ENCODE data around the gene LAMA5.

LAMA5 gene

DNA sequence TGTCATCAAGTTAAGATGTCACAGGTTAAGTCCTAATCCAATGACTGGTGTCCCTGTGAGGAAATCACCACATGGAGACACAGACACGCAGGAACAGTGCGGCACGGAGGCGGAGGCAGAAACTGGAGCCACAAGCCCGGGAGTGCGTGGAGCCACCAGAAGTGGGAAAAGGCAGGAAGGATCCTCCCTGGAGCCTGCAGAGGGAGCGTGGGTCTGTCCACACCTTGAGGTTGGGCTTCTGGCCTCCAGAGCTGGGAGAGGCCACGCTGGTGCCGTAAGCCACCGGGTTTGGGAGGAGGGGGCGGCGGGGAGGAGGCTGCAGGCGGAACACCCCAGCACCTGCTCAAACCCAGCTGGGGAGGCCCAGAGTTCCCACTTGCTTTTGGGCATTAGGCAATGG lies 36.2 kb upstream of the LAMA5 start:
- DNase-seq = no peak

DNA sequence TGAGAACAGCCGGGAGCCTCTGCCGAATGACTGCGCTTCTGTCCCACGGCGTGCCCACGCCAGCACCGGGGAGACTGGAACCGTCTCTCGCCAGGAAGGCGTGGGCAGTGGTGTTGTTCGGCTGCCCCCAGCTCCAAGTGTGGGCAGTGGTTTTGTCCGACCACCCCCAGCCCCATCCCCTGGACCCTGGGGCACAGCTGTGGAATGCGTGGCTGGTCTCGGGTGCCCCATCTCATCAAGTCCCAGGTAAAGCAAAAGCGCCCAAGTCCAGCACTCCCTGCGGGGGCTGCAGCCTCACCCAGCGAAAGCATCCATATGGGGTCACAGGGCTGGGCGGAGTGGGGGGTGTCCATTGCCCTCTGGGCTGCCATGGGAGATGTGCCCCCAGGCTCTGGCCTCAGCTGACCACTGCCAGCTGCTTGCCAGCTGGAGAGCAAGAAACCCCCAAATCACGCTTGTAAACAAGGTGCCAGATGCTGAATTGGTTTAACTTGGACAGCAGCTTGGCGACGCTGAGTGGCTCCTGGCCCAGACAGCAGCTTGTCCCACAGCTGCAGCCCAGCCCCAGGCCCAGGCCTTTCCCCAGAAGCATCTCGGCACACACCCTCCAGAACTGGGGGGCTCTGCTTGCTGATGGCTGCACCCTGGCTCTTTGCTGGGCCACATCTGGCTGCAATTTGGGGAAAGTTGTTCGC lies 35.5 kb upstream of the LAMA5 start:
- no peak for DNase-seq

- DNase-seq = peak; percentile 18
These were observed 34.2 kb upstream of the LAMA5 start for GRCh38 chr20:62401331-62401779.

GRCh38 chr20:62400541-62400940 lies 33.4 kb upstream of the LAMA5 start:
- DNase-seq = no peak

DNA sequence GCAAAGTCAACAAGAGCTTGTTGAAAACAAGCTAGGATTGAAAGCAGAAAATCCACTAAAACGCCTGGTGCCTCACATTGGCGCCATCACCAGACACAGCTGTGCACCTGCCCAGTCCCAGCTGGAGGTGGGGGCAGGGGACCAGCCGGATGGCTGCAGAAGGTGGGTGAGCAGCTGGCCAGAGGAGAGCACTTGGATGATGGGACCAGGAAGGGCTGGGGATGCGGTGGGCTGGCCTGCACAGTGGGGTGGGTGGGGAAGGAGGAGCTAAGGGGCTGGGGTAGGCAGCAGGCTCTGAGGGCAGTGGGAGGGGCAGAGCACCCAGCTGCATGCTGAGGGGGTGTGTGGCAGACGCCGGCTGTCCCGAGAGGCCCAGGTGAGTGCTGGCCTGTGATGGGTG lies 32.9 kb upstream of the LAMA5 start:
- no peak for DNase-seq

DNA sequence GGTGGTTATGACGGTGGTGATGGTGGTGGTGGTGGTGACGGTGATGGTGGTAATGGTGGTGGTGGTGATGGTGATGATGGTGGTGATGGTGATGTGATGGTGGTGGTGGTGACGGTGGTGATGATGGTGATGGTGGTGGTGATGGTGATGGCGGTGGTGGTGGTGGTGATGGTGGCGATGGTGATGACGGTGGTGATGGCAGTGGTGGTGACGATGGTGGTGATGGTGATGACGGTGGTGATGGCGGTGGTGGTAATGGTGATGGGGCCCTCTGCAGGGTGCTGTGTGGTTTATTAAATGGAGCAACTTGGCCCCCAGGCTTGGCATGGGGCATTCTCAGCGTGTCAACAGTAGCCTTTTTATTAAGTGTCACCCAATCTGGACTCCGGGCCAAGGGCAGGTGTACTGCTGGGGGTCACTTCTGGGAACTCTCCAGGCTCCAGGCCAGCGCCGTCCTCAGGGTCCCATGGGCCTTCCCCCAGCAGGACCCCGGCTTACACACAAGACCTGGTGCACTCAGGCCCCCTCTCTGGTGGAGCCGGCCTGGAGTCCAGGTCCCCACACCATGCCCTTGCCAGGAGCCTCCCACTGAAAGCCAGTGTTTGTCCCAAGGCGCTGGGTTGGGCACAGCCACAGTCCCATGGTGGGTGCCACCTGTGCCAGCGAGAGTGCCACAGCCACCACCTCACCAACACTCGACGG lies 31.2 kb upstream of the LAMA5 start:
- no peak for DNase-seq

DNA sequence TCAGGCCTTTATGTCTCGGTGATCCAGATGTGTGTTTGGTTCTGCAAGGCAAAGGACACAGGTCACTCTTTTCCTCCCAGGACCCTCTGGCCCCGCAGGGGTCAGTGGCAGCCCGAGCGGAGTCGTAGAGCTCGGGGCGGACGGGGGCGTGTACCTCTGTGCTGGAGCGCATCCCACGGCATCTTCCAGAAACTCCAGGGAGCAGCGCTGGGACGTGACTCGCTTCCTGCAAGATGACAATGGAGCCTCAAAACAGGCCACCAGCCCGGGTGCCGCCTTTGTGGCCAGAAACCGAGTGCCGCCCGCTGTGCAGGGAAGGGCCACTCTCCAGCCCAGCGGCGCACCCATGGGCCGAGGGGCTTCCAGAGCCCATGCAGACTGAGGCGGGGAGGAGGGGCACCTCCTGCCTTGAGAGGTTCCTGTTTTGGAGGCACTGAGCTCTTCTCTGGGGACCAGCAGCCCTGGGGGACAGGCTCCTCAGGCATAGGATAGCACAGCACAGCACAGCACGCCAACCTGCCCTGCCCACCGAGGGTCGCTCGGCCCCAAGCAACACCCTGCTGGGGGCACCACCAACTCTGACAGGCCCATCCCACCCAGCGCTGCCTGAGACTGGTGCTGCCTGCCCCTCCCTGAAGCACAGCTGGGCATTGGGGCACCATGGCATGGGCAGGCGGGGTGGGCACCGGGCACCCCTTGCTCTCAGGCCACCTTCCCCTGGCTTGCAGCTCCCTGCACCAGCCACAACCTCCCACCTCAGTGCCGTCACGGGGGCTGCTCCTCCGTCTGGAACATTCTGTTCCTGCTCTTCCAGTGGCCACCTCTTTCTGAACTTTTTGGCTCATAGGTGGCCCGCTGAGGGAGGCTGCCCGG lies 29.5 kb upstream of the LAMA5 start:
- DNase-seq = no peak

GRCh38 chr20:62395311-62396242 lies 28.5 kb upstream of the LAMA5 start:
- DNase-seq = no peak

GRCh38 chr20:62394248-62395245 lies 27.4 kb upstream of the LAMA5 start:
- no peak for DNase-seq

DNA sequence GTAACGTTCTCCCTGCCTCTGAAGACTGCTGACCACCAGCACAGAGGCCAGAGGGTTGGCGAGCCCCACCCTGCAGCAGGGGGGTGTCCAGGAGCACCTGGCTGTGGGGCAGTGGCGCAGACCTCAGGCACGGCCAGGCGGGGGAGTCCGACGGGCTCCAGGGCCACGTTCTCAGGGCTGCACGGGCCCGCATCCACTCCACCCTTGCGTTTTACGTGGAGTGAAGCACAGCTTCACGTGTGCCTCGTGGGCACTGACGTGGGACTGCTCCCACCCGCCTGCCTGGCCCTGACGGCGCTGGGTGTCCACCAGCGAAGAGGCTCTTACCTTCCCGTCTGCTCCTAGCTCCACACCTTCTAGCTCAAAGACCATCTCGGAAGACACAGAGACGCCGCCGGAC lies 26.7 kb upstream of the LAMA5 start:
- no peak for DNase-seq

GRCh38 chr20:62393335-62393665 lies 26.2 kb upstream of the LAMA5 start:
- DNase-seq = no peak

GRCh38 chr20:62392621-62393334 lies 25.7 kb upstream of the LAMA5 start:
- no peak for DNase-seq

GRCh38 chr20:62392077-62392418 lies 24.9 kb upstream of the LAMA5 start:
- no peak for DNase-seq

- DNase-seq = no peak
These were observed 24.3 kb upstream of the LAMA5 start for GRCh38 chr20:62391165-62392076.

DNA sequence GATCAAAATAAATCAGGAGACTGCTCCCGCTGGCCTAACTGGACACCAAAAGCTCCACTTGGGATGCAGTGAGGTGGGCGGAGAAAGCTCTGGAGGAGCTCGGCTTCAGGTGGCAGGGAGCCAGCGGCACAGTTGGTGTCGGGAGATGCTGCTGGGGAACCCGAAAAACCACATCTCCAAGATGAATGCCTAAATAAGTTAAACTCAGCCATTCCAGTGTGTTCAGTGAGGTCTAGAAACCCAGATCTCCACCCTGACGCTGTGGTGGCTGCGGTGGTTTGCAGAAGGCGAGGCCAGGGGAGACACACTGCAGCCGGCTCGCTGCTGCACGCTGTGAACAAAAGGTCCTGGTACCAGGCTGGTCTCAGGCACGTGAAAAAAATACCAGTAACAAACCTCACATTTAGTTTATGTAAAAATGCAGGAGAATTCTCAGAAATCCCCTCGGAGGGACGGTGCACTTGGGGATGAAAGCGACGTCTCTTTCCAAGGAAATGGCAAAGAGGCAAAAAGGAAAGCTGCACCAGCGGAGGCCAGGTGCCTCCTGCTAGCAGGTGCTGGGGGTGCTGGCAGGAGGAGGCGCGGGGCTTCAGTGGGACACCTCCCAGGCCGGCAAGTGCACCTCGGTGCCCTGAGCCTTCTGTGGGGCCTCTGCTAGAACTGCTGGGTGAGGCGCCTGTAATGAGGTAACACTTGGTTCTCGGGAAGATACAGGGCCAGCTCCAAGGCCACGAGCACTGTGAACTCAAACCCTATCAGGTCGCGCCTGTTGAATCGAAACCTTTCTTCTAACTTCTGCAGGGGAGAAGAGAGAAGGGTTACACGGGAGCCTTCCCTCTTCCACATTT lies 23.4 kb upstream of the LAMA5 start:
- DNase-seq = no peak

DNA sequence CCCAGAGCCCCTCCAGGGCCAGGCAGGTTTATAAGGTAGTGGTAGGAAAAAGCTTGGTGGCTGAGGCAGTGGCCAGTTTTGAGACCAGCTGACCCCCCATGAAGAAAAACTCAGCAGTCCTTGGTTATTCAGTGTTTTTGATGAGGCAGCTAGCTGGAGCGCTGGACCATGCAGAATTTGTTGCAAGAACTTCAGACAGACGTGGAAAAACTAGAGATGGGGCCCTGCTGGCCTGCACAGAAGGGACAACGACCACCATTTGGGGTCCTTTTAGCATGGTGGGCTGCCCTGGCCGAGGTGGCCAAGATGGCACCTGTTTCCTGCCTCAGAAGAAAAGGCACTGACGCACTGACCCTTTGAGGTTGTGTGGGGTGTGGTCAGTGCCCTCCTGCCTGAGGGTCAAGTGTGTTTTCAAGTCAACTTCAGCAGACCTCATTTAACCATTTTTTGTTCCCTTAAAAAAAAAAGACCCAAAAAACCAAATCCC lies 22.5 kb upstream of the LAMA5 start:
- no peak for DNase-seq

DNA sequence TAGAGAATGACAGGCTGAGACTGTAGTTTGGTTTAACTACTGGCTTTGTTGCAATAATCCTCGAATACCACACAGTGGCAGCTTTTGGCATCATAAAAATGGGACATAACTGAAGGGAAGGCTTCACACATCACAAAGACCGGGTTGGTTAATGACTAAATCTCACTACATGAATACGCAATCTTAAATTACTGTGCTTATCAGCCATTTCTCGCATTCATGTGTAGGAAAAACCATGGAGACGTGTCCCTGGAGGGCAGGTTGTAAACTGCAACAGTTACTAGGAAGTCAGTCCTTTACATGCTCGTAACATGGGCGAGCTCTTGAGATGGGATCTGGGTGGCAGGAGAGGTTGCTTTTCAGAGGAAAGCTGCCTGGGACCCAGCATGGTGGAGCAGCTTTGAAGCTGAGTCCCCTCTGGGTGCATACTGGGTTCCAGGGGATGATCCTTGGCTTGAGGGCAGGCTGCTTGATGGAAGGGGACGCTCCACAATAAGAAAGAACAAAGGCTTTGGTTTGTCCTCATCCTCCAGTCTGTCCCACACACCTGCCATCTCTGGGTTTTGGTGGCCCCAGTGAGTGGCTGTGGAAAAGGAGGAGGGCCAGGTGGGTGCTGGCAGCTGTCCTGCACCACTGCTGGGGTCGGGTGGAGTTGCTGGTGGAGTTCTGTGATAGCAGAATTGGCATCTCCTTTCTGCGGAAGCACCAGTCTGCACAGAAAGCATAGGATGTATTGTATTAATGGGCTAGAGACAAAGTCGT lies 21.9 kb upstream of the LAMA5 start:
- DNase-seq = no peak

Data from NCI-H526 treated with DMSO at 0.1 percent for 48 hours (cell line).